Uterus (tissue), 4 donors: Measurements from ENCODE around the gene SHC2. TPM values are rescaled to one million over a fixed set of nuclear protein-coding genes. Genes with fewer than 3 reads are reported as not detected.
"Not testable (repeated sequence)": the region's sequence is repeated elsewhere in the genome, so short reads cannot be mapped to it uniquely, and the experiment has no call there.

Source experiments
- DNase-seq, 2 donors: peaks; one replicate each; pipeline ENCODE4 v3.0.0-alpha.2; 2019 to 2020
- H3K27ac ChIP-seq, 2 donors: fragments of 200-600 bp; sonication (generic); 1 replicate in 1 of 2; 2 replicates in 1 of 2; pipeline ENCODE4 v1.5.1; 2016 to 2018
- H3K27me3 ChIP-seq, 2 donors: fragments of 200-600 bp; sonication (generic); one replicate each; pipeline ENCODE4 v1.5.1; 2018 to 2019; ENCODE audit warnings: control low read depth in 1 of 2
- H3K36me3 ChIP-seq, 2 donors: fragments of 200-600 bp; sonication (generic); one replicate each; pipeline ENCODE4 v1.5.1; 2019; ENCODE audit warnings: control low read depth in 1 of 2
- H3K4me1 ChIP-seq, 2 donors: fragments of 200-600 bp; sonication (generic); one replicate each; pipeline ENCODE4 v1.5.1; 2018 to 2019; ENCODE audit warnings: control low read depth in 1 of 2
- H3K4me3 ChIP-seq, 2 donors: fragments of 200-600 bp; sonication (generic); 1 replicate in 1 of 2; 2 replicates in 1 of 2; pipeline ENCODE4 v1.5.1; 2018 to 2019; ENCODE audit warnings: mild to moderate bottlenecking in 1 of 2
- H3K9me3 ChIP-seq, 2 donors: fragments of 200-600 bp; sonication (generic); one replicate each; pipeline ENCODE4 v1.5.1; 2019; ENCODE audit warnings: control low read depth in 1 of 2
- CTCF ChIP-seq, 4 experiments: fragments of 200-600 bp in 2 of 4; fragments of 450-650 bp in 2 of 4; sonication (generic) in 2 of 4; IDR thresholded peaks; one replicate each; pipeline ENCODE4 v1.5.1; 2016 to 2019; ENCODE audit warnings: antibody characterized with exemption in 4 of 4, mild to moderate bottlenecking in 2 of 4, moderate library complexity in 1 of 4
- POLR2A ChIP-seq, 2 donors: fragments of 450-650 bp; IDR thresholded peaks; one replicate each; pipeline ENCODE4 v1.6.1; 2016; ENCODE audit warnings: antibody characterized with exemption in 2 of 2, mild to moderate bottlenecking in 1 of 2, moderate library complexity in 1 of 2
- intact Hi-C: fragments of 100-400 bp; cut with DNase I; formaldehyde crosslinking; loops from one replicate; pipeline ENCODE4 v1.15.1; 2023; ENCODE audit warnings: low total_unique reads
- total RNA-seq, 4 donors: library from RNA; depleted of rRNA in 3 of 4; stranded (reverse); fragments of >200 nt in 3 of 4; gene quantifications; one replicate each; pipeline versions ENCODE4 v1.1.0 to v1.2.4, GENCODE V29; 2014 to 2023
- donor health status: DM: yes; HTN: yes; CAD: no.

The SHC2 gene
- total RNA-seq, 4 donors from 2014 or later = 2.9 to 43.6 (median 8.4) TPM

- no peak for TF ChIP-seq POLR2A (IDR thresholded peaks at IDR 0.05)
- Histone ChIP-seq H3K4me3 (no peak overlapping the region), H3K9me3 (no peaks in the 10 kb centered on the region), H3K4me1 (no peaks in the 10 kb centered on the region), H3K27me3 (no peaks in the 10 kb centered on the region), H3K36me3 (no peaks in the 10 kb centered on the region), H3K27ac (no peak overlapping the region)
- intact Hi-C loops = no loop called here
- no peak for DNase-seq
Observed at GRCh38 chr19:435056-435706, 25.7 kb downstream of the SHC2 start.

GRCh38 chr19:434152-434960, 26.5 kb downstream of the SHC2 start:
- intact Hi-C loops = no loop called here

GRCh38 chr19:430701-431100, 30.1 kb downstream of the SHC2 start:
- H3K9me3 ChIP-seq = no peaks in the 10 kb centered on the region
- no peaks in the 10 kb centered on the region for H3K27me3 ChIP-seq
- no peak for DNase-seq
- intact Hi-C loops = no loop called here
- no peak for TF ChIP-seq CTCF (IDR thresholded peaks at IDR 0.05)
- no peak for TF ChIP-seq POLR2A (IDR thresholded peaks at IDR 0.05)
- no peaks in the 10 kb centered on the region for H3K36me3 ChIP-seq
- H3K4me3 ChIP-seq = no peak overlapping the region
- H3K27ac ChIP-seq = no peak overlapping the region
- H3K4me1 ChIP-seq = no peaks in the 10 kb centered on the region

More at GRCh38 chr19:434152-434960, 26.5 kb downstream of the SHC2 start:
- Histone ChIP-seq H3K9me3 (no peaks in the 10 kb centered on the region), H3K4me1 (no peaks in the 10 kb centered on the region), H3K36me3 (no peaks in the 10 kb centered on the region), H3K27ac (no peak overlapping the region), H3K27me3 (no peaks in the 10 kb centered on the region), H3K4me3 (no peak overlapping the region)
- DNase-seq = no peak
- no peak for TF ChIP-seq CTCF (IDR thresholded peaks at IDR 0.05)
- TF ChIP-seq POLR2A (IDR thresholded peaks at IDR 0.05) = no peak

- no peaks in the 10 kb centered on the region for H3K36me3 ChIP-seq
- H3K27ac ChIP-seq = no peak overlapping the region
- no peaks in the 10 kb centered on the region for H3K9me3 ChIP-seq
- intact Hi-C loops = no loop called here
- no peak overlapping the region for H3K4me3 ChIP-seq
- no peak for DNase-seq
- H3K4me1 ChIP-seq = no peaks in the 10 kb centered on the region
- TF ChIP-seq POLR2A (IDR thresholded peaks at IDR 0.05) (no peak), CTCF (IDR thresholded peaks at IDR 0.05) (no peak)
- no peaks in the 10 kb centered on the region for H3K27me3 ChIP-seq
Observed at GRCh38 chr19:428149-428548, 32.7 kb downstream of the SHC2 start.

GRCh38 chr19:427675-428074, 33.2 kb downstream of the SHC2 start:
- H3K4me1 ChIP-seq, H3K27me3 ChIP-seq, intact Hi-C loops, DNase-seq, H3K36me3 ChIP-seq, H3K9me3 ChIP-seq, H3K27ac ChIP-seq, H3K4me3 ChIP-seq: not testable (repeated sequence)

- Histone ChIP-seq H3K4me1 (no peaks in the 10 kb centered on the region), H3K36me3 (no peaks in the 10 kb centered on the region), H3K27me3 (no peaks in the 10 kb centered on the region), H3K27ac (no peak overlapping the region), H3K4me3 (no peak overlapping the region), H3K9me3 (no peaks in the 10 kb centered on the region)
- TF ChIP-seq CTCF (IDR thresholded peaks at IDR 0.05) = no peak
- no peak for TF ChIP-seq POLR2A (IDR thresholded peaks at IDR 0.05)
- DNase-seq = no peak
- intact Hi-C loops = no loop called here
Observed at GRCh38 chr19:426725-427445, 33.9 kb downstream of the SHC2 start.
